CD4-positive, alpha-beta T cell (primary cell): Measurements from ENCODE around the gene SRGAP1. TPM values are rescaled to one million over a fixed set of nuclear protein-coding genes. Genes with fewer than 3 reads are reported as not detected.

Experiments
- ATAC-seq: fragments of 200-7000 bp; cut with Tn5 transposase; one replicate; pipeline ENCODE4 v1.10.0; 2022; ENCODE audit warnings: mild to moderate bottlenecking; ENCODE audit not compliant: poor library complexity
- CTCF ChIA-PET: fragments of 350-600 bp; sonication (Branson Sonifier 250); formaldehyde crosslinking; loops from one replicate; lab custom pipeline; 2021; ENCODE audit warnings: antibody characterized with exemption, inconsistent platforms; lab: Charles Lee
- POLR2A ChIA-PET: fragments of 350-600 bp; sonication (Branson Sonifier 250); formaldehyde crosslinking; loops from one replicate; lab custom pipeline; 2021; ENCODE audit warnings: antibody characterized with exemption, inconsistent platforms; lab: Charles Lee
- DNase-seq, 14 experiments: peaks; one replicate each; pipeline ENCODE4 v3.0.0-alpha.2; 2013 to 2020; ENCODE audit warnings: mixed read lengths in 2 of 14
- H3K27ac ChIP-seq, 2 donors: one replicate each; pipeline versions ENCODE4 v1.5.1 to v1.7.0; 2013; ENCODE audit warnings: low read length in 2 of 2, low read depth in 1 of 2, mild to moderate bottlenecking in 1 of 2
- H3K27me3 ChIP-seq, 2 experiments: 1 replicate in 1 of 2; 2 replicates in 1 of 2; pipeline versions ENCODE4 v1.6.1 to v1.7.0; 2013; ENCODE audit warnings: low read length in 2 of 2, control low read depth in 1 of 2, mild to moderate bottlenecking in 1 of 2, moderate library complexity in 1 of 2; ENCODE audit not compliant: insufficient read depth in 2 of 2, control insufficient read depth in 1 of 2
- H3K36me3 ChIP-seq: one replicate; pipeline ENCODE4 v1.6.1; 2013; ENCODE audit warnings: low read length, control low read depth; ENCODE audit not compliant: insufficient read depth
- H3K4me1 ChIP-seq: one replicate; pipeline ENCODE4 v1.6.1; 2013; ENCODE audit warnings: low read length, control low read depth; ENCODE audit not compliant: insufficient read depth
- H3K4me3 ChIP-seq: one replicate; pipeline ENCODE4 v1.5.1; 2013; ENCODE audit warnings: mild to moderate bottlenecking, low read length, moderate library complexity
- H3K9me3 ChIP-seq, 2 experiments: 1 replicate in 1 of 2; 2 replicates in 1 of 2; pipeline versions ENCODE4 v1.6.1 to v1.7.0; 2013; ENCODE audit warnings: low read length in 2 of 2, mild to moderate bottlenecking in 2 of 2, control low read depth in 1 of 2, moderate library complexity in 1 of 2; ENCODE audit not compliant: control insufficient read depth in 1 of 2, insufficient read depth in 1 of 2
- H3K27ac Mint-ChIP-seq: one replicate; pipeline ENCODE4 v1.8.0; 2020; ENCODE audit warnings: mixed read lengths
- H3K27me3 Mint-ChIP-seq: one replicate; pipeline ENCODE4 v1.8.0; 2021; ENCODE audit warnings: mixed read lengths
- H3K36me3 Mint-ChIP-seq: one replicate; pipeline ENCODE4 v1.8.0; 2021; ENCODE audit warnings: low read depth, mixed read lengths
- H3K4me1 Mint-ChIP-seq: one replicate; pipeline ENCODE4 v1.8.0; 2021; ENCODE audit warnings: low read depth, mixed read lengths
- H3K4me3 Mint-ChIP-seq: one replicate; pipeline ENCODE4 v1.8.0; 2020; ENCODE audit warnings: mild to moderate bottlenecking, mixed read lengths
- H3K9me3 Mint-ChIP-seq: one replicate; pipeline ENCODE4 v1.8.0; 2020; ENCODE audit warnings: mixed read lengths
- CTCF ChIP-seq: fragments of 200-600 bp; IDR thresholded peaks from one replicate; pipeline ENCODE4 v1.8.0; 2022; ENCODE audit warnings: antibody characterized with exemption, mild to moderate bottlenecking
- intact Hi-C, 2 experiments: fragments of 100-400 bp; cut with DNase I in 1 of 2; cut with micrococcal nuclease in 1 of 2; formaldehyde crosslinking; loops; one replicate each; pipeline versions ENCODE4 v1.15.1 to v1.9.0; 2023 to 2025; cut with DNase I, micrococcal nuclease
- total RNA-seq, 174 experiments: library from RNA in 2 of 174; stranded (reverse) in 2 of 174; gene quantifications; one replicate each; pipeline ENCODE4 v1.2.3 and lab custom pipeline; 2021 to 2026

Gene SRGAP1
- total RNA-seq, 2 experiments from 2014 or later, result 0.03 TPM; not detected in 1

- Mint-ChIP-seq H3K36me3 (no peaks in the 10 kb centered on the region), H3K9me3 (peaks cover 2% of the 10 kb centered on the region), H3K4me3 (no peak overlapping the region), H3K27me3 (peaks cover 28% of the 10 kb centered on the region), H3K4me1 (no peaks in the 10 kb centered on the region), H3K27ac (no peak overlapping the region)
- H3K9me3 ChIP-seq, result no peaks in the 10 kb centered on the region
- H3K4me1 ChIP-seq, result no peaks in the 10 kb centered on the region
- ChIA-PET CTCF (no interaction called here), POLR2A (no interaction called here)
- no peak overlapping the region for H3K27ac ChIP-seq
- no peaks in the 10 kb centered on the region for H3K36me3 ChIP-seq
- no peak for DNase-seq
- intact Hi-C loops, result no loop called here
- no peak for TF ChIP-seq CTCF
- no peak overlapping the region for H3K4me3 ChIP-seq
- H3K27me3 ChIP-seq, result no peaks in the 10 kb centered on the region
- ATAC-seq, result no peak
Observed at GRCh38 chr12:63999853-64000252, 155.4 kb downstream of the SRGAP1 start.

- Mint-ChIP-seq H3K27ac (no peak overlapping the region), H3K36me3 (no peaks in the 10 kb centered on the region), H3K4me1 (no peaks in the 10 kb centered on the region), H3K4me3 (no peak overlapping the region), H3K27me3 (peaks cover 24% of the 10 kb centered on the region), H3K9me3 (peaks cover 2% of the 10 kb centered on the region)
- Histone ChIP-seq H3K9me3 (no peaks in the 10 kb centered on the region), H3K4me1 (no peaks in the 10 kb centered on the region), H3K27me3 (no peaks in the 10 kb centered on the region), H3K4me3 (no peak overlapping the region), H3K36me3 (no peaks in the 10 kb centered on the region), H3K27ac (no peak overlapping the region)
- DNase-seq, result no peak
- TF ChIP-seq CTCF, result no peak
- ChIA-PET CTCF (no interaction called here), POLR2A (no interaction called here)
- no peak for ATAC-seq
- intact Hi-C loops, result no loop called here
Observed at GRCh38 chr12:64001439-64001838, 156.9 kb downstream of the SRGAP1 start.

GRCh38 chr12:64004641-64005040, 160.1 kb downstream of the SRGAP1 start:
- peaks cover 2% of the 10 kb centered on the region for H3K9me3 Mint-ChIP-seq
- POLR2A ChIA-PET, result no interaction called here

More at GRCh38 chr12:64004641-64005040, 160.1 kb downstream of the SRGAP1 start:
- ATAC-seq (no peak), DNase-seq (no peak)
- no peaks in the 10 kb centered on the region for H3K36me3 ChIP-seq
- peaks cover 4% of the 10 kb centered on the region for H3K27me3 Mint-ChIP-seq
- CTCF ChIA-PET, result no interaction called here
- H3K9me3 ChIP-seq, result no peaks in the 10 kb centered on the region
- H3K27ac ChIP-seq, result no peak overlapping the region
- no peak overlapping the region for H3K4me3 Mint-ChIP-seq
- TF ChIP-seq CTCF, result no peak
- intact Hi-C loops, result no loop called here
- no peak overlapping the region for H3K4me3 ChIP-seq
- H3K4me1 Mint-ChIP-seq, result no peaks in the 10 kb centered on the region
- no peak overlapping the region for H3K27ac Mint-ChIP-seq
- H3K27me3 ChIP-seq, result no peaks in the 10 kb centered on the region
- no peaks in the 10 kb centered on the region for H3K4me1 ChIP-seq
- no peaks in the 10 kb centered on the region for H3K36me3 Mint-ChIP-seq
